NCI-H526 (cell line): Measurements from ENCODE around the gene SRD5A3.

Source experiments
- DNase-seq, 2 experiments: peaks; one replicate each; lab custom pipeline; 2025; lab: John Stamatoyannopoulos, UW

The SRD5A3 gene

DNA sequence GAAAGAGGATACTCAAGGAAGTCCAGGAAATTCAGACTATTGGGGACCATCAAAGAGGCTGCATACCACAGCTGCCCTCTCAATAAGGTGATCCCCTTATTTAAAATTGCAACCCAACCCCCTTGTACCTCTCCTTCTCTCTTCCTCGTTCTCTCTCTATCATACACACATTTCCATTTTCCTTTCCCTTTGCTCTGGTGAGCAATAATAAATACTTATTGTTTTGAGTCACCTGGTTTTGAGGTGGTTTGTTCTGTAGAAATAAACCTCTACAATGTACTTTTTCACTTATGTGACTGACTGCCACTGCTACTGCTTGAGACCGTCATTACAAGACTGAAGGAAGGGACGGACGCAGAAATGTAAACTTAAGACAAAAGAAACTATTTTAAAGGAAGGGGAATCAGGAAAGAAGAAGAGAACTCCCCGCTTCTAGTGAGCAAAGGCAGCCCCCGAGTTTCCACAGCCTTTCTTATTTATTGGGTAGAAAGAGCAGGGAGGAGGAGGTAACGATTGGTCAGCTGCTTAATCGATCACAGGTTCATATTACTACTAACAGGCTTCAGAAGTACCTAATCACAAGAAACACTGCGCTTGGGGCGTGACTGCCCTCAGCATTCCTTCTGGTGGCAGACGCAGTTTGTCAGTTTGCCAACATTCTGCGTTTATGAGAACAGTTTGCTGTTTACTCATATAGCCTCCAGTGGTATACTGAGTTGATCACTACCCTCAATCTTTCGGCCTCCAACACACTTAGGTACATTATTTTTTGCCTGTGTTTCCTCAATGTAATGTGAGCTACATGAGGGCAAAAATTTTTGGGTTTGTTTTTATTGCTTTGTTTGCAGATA lies 32.8 kb downstream of the SRD5A3 start:
- DNase-seq: no peak

DNA sequence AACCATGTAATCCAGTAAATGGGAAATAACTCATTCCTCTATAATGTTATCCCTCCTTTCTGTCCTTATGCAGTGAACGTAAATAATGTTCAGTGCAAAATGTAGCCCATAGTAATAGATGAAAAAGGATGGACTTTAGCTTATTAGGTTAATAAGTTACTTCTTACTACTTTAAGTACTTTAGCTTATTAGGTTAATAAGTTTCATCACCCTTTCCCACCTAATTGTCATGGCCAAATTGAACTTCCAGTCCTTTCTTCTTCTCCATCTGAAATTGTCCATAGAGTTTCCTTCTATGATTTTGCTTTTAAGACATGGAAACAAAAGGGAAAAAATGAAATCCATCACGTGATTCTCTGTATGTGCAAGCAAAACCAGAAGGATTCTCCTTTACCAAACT lies 34.5 kb downstream of the SRD5A3 start:
- DNase-seq: no peak

DNA sequence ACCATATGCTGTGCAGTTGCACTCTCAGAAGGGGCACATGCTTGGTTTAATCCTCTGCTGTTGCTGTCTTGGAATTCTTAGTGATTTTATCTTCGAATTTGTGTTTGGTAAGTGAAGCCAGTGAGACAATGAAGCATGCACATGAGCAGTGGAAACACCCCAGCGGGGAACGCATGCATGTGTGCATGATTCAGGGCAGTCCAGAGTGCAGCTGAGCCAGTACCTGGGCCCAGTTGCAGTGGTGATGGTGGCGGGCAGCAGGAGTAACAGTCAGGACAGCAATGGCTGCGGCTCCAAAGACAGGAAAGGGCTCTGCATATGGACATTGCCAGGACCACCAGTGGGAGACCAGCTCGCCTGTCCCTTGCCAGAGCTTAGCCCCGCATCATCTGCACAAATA lies 35.5 kb downstream of the SRD5A3 start:
- DNase-seq: no peak

DNA sequence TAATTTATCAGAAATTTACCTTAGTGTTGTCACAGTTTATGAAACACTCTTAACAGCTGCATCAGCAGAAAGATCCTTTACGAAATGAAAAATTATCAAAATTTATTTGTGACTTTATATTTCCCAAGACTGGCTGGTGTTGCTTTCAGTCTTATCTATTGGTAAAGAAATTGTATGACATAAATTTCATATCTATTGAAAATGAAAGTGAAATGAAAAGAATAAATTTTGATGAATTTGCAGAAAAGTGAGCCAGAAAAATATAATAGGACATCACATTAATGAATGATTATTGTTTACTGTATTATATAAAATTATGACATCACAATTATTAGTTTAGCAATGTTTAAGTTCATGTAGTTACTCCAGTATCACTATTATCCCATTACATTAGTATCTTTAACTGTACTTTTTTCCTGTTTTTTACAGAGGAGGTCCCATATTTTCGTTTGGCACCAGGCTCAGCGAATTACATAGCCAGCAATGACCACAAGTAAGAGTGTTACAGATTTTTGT lies 36.5 kb downstream of the SRD5A3 start:
- DNase-seq: no peak

DNA sequence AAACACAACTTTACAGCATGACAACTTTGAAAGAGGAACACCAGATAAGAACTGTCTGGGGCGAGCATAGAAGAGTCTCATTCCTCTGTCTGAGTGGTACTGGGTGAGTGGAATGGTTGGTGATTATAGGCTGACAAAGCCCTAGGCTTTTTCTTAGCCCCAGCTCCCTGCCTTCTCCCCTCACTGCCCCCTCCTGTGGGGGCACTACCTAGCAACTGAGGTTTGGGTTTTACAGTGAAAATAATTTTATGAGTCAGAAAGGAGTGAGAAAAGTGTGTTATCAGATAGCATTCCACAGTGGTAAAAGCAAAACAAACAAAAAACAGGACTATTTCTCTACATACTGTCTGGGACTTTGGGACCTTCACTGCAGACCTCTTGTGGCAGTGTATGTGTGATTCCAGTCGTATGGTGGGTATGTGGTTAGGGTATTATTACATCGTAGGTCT lies 39.2 kb downstream of the SRD5A3 start:
- no peak for DNase-seq

DNA sequence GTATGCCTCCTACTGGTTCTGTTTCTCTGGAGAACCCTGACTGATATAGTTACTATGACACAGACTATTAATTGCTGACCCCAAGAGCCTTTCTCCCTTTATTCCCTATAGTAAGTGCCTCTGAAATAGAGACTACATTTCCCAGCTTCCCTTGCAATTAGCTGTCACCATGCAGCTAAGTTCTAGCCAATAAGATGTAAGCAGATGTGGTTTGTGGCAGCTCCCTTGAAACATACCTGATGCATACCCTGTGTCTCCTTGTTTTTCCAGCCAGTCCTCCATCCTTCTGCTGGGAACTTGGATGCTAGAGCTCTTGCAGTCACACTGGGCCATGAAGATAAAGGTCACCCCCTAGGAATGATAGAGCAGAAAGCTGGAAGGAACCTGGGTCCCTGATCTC lies 40.0 kb downstream of the SRD5A3 start:
- peak in 1 of 2 experiments; percentile 47 for DNase-seq

DNA sequence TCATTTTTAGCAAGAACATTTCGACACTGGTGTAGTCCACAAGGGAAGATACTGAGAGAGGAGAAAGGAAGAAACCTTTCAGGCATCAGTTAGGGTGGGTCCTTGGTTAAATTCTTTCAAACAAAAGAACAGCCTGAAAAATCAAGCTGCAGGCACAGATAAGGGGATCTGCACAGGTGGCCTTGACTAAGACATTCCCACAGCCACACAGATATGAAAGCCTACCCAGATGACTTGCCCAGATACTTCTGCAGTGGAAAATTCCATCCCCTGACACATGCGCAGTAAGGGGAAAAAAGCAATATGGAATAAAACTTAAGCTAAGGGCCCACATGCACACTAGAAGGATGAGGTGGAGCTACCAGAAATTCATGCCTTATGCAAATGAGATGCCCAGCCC lies 40.8 kb downstream of the SRD5A3 start:
- peak; percentile 13 to 32 for DNase-seq

DNA sequence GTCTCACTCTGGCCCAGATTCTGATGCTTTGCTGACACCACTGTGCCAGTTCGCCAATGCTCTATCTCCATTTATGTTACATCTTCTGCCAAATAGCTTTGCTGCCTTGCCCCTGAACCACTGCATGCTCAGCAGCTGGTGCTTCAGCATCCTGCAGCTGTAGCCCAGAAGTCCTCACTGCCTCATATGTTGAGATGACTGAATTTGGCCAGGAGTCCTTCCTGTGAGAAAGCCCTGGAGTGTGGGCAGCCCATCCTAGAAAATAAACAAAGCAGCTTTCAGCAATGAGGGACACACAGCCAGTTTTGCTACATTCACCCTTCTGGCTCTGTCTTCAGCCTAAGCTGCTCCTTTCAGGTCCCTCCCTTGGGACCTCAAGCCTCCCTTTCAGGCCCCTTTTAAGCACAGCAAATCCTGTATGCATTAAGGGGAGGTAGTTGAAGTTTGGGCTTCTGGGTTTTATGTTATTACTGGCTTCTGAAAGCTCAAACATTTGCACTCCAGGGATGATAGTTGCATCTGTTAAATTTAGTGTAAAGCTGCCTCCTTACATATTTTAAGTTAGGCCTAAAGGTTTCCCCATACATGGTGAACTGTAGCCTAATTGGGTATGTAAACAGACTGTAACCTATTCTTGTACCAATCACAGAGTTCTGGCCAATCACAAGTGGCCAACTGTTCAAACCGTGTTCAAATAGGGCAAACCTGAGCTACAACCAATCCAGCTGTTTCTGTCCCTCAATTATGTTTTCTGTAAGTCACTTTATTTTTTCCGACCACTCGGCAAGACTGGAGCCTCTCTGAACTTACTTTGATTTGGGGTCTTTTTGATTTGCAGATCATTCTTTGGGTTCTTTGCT lies 47.6 kb downstream of the SRD5A3 start:
- DNase-seq: peak; percentile 16 to 55

DNA sequence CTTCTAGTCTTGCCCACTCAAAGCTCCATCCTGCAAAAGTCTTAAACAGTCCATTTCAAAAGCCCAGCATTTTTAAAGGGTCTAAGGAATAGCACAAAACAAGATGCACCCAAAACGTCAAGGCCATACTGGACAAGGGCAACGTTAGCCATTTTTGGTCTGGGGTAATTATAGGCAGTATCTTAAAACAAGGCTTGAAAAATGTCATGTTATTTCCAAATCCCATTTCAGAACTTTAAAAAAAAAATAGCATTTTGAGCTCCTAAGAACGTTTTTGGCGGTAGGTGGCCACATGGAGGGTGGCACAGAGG lies 49.1 kb downstream of the SRD5A3 start:
- no peak for DNase-seq

DNA sequence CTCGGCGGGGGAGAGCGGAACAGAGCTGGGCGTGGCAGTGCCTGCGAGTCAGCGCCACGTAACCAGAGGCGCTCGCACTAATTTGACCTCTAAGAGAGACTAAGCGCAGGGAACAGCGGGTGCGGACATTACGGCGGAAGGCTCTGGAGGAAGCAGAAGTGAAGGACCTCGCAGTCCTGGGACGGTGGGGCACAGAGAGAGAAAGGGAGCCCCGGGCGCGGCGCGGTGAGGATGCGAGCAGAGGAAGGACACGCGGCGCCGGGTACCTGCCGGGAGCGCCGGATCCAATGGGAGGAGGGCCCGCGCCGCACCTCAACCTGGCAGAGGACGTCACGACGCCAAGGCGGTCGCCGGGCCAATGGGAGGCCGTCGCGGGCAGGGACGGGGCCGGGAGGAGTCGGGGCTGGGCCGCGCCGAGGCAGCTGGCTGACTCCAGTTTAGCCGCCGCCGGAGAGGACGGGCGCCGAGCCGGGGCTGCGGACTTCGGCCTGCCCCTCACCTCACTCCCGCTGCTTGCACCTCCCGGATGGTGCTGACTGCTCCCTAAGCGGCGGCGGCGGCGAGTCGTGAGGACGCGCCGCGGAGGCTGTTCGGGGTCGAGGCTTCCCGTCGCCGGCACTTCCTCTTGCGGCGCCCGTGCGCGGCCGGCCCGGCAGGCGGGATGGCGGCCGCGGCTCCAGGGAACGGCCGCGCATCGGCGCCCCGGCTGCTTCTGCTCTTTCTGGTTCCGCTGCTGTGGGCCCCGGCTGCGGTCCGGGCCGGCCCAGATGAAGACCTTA lies 49.7 kb downstream of the SRD5A3 start, which contains the start of gene TMEM165:
Gene TMEM165, plus strand, starts transcription at position 429 of the 779 bp plus-strand sequence. Its CDS starts 233 bp downstream, at position 662.
- DNase-seq: peak; percentile 82 to 97

DNA sequence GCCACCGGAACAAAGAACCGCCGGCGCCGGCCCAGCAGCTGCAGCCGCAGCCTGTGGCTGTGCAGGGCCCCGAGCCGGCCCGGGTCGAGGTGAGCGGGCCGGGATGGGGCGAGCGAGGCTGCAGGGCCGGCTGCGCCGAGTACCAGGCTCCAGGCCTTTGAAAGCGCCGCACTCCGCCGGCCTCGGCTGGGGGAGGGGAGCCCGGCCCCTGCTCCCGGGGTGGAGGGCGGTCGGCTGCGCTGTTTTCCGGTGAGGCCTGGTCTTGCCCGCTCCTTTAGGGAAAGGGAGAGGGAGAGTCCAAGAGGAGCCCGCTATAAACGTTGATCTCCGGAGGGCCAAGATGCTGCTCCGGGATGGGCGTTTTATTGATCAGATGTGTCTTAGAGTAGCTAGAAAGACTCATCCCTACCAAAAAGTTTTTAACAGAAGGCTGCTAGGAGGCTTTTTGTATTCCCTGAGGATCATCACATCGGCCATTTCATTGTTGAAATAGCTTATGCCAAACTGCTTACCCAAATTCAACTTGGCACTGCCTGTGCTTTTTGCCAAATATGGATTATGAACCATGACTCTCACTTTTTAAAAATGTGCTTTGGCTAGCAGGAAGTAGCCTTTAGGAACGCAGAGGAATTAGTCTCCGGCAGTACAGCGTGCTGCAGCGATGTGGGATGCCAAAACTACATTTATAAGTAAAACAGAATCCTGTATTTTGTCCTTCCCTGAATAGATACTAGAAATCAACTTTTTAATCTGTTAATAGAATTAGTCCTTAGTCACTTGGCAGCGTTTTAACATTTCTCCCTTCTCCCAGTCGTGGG lies 50.5 kb downstream of the SRD5A3 start:
- DNase-seq: peak; percentile 7 to 67

DNA sequence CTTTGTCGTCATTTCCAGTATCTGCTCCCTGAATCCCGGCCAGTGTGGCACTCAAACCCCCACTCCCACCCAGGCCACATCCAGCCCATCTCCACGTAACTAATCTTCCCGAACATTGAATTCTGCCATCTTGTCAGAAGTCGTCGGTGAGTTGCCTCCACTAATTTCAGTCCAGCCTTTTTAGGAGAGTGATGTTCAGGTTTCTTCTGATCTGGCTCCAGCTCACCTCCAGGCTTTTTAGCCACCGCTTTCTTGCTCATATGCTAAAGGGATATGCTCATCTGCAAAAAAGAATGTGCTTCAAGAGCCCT lies 51.0 kb downstream of the SRD5A3 start:
- peak in 1 of 2 experiments; percentile 49 for DNase-seq

DNA sequence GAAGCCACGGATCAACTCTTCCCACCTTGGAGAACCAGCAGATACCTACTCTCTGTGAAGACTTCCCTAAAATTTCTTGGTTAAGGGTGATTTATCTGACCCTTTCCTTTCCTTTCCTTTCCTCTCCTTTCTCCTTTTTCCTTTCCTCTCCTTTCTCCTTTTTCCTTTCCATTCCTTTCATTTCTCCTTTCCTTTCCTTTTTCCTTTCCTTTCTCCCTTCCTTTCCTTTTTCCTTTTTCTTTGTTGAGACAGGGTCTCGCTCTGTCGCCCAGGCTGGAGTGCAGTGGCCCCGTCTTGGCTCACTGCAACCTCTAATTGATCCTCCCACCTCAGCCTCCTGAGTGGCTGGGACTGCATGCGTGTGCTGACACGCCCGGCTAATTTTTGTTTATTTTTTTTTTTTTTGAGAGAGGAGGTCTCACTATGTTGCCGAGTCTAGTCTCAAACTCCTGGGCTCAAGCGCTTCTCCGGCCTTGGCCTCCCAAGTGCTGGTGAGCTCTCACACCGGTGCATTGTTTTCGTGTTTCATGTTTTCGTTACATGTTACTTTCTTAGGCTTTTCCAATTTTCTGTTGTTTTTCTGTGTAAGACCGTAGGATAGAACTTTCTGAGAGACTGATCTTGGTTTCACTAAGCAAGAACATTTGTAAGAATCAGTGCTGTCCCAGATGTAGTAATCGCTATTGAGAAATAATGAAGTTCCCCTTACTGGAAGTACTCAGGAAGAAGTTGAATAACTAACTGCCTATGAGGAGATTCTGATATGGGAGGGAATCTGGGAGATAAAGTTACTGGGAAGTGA lies 51.7 kb downstream of the SRD5A3 start:
- DNase-seq: peak in 1 of 2 experiments; percentile 12

DNA sequence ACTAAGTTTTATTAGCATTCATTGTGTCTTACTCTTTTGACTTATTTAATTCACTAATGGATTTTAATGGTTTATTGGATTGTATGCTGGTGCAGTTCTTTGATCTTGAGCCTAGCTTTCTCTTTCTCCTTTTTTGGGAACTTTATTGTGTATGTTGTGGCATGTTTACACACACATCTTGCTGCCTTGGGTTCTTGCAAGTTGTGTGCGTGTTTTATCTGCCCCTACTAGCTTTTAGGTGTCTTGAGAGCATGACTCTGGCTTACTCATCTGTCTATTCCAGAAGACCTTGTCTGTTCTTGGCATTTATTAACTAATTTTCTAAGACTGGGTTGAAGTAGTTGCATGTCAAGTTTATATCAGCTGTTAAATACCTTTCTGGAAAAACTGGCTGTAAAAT lies 52.4 kb downstream of the SRD5A3 start:
- no peak for DNase-seq

DNA sequence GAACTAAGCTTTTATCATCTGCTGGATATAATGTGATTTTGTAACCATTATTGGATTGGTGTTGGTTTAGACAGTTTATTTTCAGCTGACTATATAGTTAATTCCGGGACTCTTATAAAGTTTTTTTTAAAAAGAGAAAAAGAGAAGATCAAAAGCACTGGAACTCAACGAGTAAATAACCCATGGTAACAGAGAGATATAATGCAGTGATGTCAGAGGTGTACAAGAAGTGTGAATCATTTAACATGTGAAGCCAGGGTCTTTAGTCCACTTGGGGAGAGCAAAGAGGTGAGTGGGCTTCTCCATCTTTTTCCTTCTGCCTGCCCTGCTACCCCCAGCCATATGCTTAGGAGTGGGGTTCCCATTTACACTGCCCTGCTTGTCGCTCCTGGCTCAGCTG lies 52.9 kb downstream of the SRD5A3 start:
- no peak for DNase-seq

DNA sequence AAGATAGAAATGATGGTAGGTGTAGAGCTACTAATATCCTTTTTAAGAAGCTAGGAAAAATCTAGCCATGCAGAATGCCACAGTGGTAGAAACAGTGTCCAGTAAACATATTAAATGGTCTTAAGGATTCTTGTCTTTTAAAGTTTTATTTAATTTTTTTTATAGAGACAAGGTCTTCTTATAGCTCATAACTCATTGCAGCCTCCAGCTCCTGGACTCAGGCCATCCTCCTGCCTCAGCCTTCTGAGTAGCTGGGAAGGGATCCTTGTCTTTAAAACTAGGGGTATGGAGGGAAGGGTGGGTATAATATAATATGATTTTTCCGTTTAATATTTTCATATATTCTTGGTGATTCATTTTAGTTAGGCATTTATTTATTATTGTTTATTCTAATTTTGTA lies 53.5 kb downstream of the SRD5A3 start:
- no peak for DNase-seq

DNA sequence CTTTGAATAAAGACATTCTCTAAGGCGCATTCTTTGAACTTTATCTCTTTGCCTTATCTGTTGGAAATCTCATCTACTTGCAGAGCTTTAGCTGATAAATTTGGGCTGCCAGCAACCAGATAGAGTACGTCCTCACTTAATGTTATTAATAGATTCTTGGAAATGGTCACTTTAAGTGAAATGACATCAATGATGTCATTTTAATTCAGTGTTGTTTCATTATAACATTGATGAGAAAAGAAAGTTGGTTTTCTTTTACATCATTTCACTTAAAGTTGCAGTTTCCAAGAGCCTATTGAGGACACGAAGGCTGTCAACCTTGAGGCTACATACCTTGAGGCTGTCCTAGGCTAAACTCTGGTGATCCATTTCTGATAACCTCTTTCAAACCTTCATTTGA lies 59.0 kb downstream of the SRD5A3 start:
- DNase-seq: no peak

DNA sequence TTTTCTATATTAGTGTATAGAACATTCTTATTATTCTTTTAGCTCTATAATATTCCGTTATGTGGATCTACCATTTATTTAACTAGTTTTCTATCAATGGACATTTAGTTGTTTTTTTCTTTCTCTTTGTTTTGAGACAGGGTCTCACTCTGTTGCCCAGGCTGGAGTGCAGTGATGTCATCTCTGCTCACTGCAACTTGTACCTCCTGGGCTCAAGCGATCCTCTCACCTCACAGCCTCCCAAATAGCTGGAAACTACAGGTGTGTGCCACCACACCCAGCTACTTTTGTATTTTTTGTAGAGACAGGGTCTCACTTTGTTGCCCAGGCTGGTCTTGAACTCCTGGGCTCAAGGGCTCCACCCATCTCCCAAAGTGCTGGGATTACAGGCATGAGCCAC lies 60.5 kb downstream of the SRD5A3 start:
- DNase-seq: no peak

DNA sequence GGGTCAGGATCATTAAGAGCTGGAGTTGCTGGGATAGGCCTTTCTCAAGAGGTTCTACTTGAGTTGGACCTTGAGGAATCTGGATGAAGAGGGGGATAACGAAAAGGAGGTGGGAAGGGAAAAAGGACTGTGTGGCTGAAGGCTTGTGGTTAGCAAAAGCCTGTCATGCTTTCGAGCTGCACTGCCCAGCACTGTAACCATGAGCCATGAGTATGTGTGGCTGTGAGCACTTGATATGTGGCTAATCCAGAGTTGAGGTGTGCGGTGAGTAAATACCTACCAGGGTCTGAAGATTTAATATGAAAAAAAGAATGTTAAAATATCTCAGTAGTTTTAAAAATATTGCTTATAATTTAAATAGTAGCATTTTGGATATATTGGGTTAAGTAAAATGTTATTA lies 61.1 kb downstream of the SRD5A3 start:
- no peak for DNase-seq

DNA sequence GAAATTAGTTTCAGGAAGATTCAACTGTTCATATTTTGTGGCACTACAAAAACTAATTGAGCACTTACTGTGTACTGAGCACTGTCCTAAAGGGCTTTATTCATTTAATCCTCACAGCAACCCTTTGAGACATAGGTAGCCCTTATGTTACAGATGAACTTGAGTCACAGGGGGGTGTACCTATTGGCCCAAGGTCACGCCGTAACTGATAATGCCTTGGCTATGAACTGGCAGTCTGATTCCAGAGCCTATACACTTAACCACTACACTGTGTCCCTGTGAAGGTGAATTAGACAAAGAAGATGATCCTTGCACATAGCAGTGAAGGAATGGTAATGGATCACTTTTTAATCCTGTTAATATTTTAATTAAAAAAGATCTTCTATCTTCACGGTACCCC lies 61.7 kb downstream of the SRD5A3 start:
- no peak for DNase-seq
